ENCODE data around the gene TIPARP.

TIPARP gene

DNA sequence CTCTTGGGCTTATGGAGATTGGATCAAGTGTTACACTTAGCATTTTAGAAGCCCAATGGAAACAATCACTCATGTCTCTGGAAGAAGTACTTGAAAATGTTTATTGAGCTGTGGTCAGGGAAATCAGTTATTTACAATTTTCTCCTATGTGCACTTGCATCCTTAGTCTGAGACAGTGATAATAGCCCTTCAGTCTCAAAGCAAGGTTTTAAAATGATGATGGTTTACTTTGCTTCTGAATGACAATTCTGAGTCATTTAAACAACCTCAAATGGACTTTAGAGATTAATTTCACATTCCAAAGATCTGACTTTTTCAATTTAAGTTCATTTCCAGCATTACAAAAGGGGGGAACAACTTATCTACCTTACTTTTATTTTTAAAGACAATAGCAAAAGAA, 20.1 kb downstream of the TIPARP start:
- no peak for DNase-seq (ENCODE audit: extremely low read depth, insufficient read length)
- TF ChIP-seq, protein P1, sequence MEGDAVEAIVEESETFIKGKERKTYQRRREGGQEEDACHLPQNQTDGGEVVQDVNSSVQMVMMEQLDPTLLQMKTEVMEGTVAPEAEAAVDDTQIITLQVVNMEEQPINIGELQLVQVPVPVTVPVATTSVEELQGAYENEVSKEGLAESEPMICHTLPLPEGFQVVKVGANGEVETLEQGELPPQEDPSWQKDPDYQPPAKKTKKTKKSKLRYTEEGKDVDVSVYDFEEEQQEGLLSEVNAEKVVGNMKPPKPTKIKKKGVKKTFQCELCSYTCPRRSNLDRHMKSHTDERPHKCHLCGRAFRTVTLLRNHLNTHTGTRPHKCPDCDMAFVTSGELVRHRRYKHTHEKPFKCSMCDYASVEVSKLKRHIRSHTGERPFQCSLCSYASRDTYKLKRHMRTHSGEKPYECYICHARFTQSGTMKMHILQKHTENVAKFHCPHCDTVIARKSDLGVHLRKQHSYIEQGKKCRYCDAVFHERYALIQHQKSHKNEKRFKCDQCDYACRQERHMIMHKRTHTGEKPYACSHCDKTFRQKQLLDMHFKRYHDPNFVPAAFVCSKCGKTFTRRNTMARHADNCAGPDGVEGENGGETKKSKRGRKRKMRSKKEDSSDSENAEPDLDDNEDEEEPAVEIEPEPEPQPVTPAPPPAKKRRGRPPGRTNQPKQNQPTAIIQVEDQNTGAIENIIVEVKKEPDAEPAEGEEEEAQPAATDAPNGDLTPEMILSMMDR (IDR thresholded peaks at IDR 0.05; ENCODE audit: insufficient read depth, low read length, poor library complexity, severe bottlenecking), result no peak
- H3K4me3 ChIP-seq (replicated peaks; ENCODE audit: low read depth, low read length), result no peak overlapping the region
- peaks cover 7% of the 10 kb centered on the region for H3K36me3 ChIP-seq (ENCODE audit: control insufficient read depth, insufficient read depth, low read length)
- no peaks in the 10 kb centered on the region for H3K27me3 ChIP-seq (replicated peaks; ENCODE audit: control insufficient read depth, insufficient read depth, low read length)

DNA sequence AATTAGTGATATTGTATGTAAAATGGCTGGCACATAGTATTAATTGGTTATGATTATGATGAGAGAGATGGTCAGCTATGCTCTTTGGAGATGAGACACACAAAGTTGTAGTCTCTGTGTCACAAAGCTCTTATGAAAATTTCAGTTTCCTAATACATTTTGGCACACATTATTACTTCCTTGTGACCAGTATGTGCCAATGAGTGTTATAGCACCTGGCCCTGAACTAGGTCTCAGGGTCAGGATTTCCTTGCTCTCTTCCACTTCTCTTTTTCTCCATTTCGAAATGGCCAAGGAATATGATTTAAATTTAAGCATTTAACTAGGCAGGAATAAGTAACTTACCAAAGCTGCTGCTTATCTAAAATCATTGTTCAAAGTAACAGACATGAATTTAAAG, 28.0 kb downstream of the TIPARP start:
- Histone ChIP-seq H3K36me3 (ENCODE audit: control insufficient read depth, insufficient read depth, low read length) (peaks cover 13% of the 10 kb centered on the region), H3K4me3 (replicated peaks; ENCODE audit: low read depth, low read length) (no peak overlapping the region), H3K27me3 (replicated peaks; ENCODE audit: control insufficient read depth, insufficient read depth, low read length) (no peaks in the 10 kb centered on the region)
- TF ChIP-seq, protein P1 (IDR thresholded peaks at IDR 0.05; ENCODE audit: insufficient read depth, low read length, poor library complexity, severe bottlenecking), result no peak
- DNase-seq (ENCODE audit: extremely low read depth, insufficient read length), result no peak

DNA sequence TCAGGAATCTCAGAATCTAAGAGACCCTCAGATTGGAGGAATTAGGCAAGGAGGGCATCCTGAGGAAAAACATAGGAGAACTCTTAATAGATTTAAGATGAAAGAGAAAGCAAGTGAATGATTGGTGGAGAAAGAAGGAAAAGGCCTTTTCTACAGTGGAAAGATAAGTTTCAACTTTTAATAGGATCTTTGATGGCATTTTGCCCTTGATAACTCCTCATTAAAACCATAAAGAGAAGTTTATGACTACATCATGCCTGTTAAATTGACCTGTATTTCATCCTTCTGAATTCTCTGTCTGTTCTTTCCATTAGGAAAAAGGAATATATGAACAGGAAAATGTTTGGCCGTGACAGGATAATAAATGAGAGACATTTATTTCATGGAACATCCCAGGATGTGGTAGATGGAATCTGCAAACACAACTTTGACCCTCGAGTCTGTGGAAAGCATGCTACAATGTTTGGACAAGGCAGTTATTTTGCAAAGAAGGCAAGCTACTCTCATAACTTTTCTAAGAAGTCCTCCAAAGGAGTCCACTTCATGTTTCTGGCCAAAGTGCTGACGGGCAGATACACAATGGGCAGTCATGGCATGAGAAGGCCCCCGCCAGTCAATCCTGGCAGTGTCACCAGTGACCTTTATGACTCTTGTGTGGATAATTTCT, 30.1 kb downstream of the TIPARP start:
- Histone ChIP-seq H3K36me3 (ENCODE audit: control insufficient read depth, insufficient read depth, low read length) (peaks cover 12% of the 10 kb centered on the region), H3K27me3 (replicated peaks; ENCODE audit: control insufficient read depth, insufficient read depth, low read length) (no peaks in the 10 kb centered on the region), H3K4me3 (replicated peaks; ENCODE audit: low read depth, low read length) (no peak overlapping the region)
- TF ChIP-seq, protein P1 (IDR thresholded peaks at IDR 0.05; ENCODE audit: insufficient read depth, low read length, poor library complexity, severe bottlenecking), result no peak
- no peak for DNase-seq (ENCODE audit: extremely low read depth, insufficient read length)

DNA sequence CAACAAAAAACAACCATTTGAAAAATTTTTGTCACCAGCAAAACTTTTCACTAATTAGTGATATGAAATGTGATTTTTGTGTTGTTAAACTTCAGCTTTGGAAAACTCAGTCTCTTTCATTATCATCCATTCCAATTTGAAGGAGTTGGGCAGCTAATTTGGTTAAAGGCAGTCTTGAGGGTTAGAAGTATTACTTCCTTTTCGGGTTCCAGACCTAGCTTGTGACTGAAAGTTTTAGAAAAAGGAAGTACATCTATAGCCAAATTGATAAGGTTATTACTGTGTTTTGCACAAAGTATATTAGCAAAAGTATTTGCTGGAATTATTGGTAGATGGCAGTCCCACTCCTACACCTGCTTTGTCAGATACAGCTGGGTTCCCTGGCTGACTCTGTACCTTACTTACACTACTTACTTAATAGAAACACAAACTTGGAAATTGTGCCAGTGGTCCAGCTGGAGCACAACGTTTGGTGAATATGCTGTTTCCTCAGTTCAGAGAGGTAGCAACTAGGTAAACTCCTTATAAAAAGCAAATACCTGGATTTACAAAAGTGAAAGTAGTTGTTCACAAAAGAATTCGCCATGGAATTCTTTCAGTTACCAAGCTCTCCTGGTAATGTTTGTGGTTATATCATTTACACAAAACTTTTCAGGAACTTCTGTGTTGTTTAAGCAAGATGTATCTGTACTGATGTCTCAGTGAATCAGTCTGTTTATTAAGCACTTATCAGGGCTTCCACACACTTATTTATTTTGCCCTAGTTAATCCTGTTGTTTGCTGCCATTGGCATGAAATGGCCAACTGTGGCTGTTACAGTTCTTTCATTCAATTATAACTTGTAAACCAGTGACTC, 31.6 kb downstream of the TIPARP start:
- H3K4me3 ChIP-seq (replicated peaks; ENCODE audit: low read depth, low read length), result no peak overlapping the region
- no peaks in the 10 kb centered on the region for H3K27me3 ChIP-seq (replicated peaks; ENCODE audit: control insufficient read depth, insufficient read depth, low read length)
- peaks cover 10% of the 10 kb centered on the region for H3K36me3 ChIP-seq (ENCODE audit: control insufficient read depth, insufficient read depth, low read length)
- DNase-seq (ENCODE audit: extremely low read depth, insufficient read length), result no peak
- TF ChIP-seq, protein P1 (IDR thresholded peaks at IDR 0.05; ENCODE audit: insufficient read depth, low read length, poor library complexity, severe bottlenecking), result no peak

DNA sequence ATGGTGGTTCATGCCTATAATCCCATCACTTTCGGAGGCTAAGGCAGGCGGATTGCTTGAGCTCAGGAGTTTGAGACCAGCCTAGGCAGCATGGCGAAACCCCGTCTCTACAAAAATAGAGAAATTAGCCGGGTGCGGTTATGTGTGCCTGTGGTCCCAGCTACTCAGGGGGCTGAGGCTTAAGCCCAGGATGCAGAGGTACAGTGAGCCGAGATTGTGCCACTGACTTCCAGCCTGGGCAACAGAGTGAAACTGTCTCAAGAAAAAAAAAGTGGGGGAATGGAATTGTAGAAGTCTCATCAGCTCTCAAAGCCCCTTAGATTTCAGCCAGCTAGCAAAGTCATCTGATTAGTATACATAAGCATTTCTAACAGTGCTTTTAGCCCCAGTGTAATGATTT, 33.2 kb downstream of the TIPARP start:
- no peak for DNase-seq (ENCODE audit: extremely low read depth, insufficient read length)
- peaks cover 10% of the 10 kb centered on the region for H3K36me3 ChIP-seq (ENCODE audit: control insufficient read depth, insufficient read depth, low read length)
- no peak overlapping the region for H3K4me3 ChIP-seq (replicated peaks; ENCODE audit: low read depth, low read length)
- TF ChIP-seq, protein P1 (IDR thresholded peaks at IDR 0.05; ENCODE audit: insufficient read depth, low read length, poor library complexity, severe bottlenecking), result no peak
- H3K27me3 ChIP-seq (replicated peaks; ENCODE audit: control insufficient read depth, insufficient read depth, low read length), result no peaks in the 10 kb centered on the region

All from GM06990 (cell line).